HG03045 (cell line): ENCODE measurements around the gene ZNHIT2.

Source experiments
- ATAC-seq: cut with Tn5 transposase; IDR thresholded peaks from one replicate; pipeline ENCODE4 v1.9.1; 2021; ENCODE audit warnings: mild to moderate bottlenecking, moderate library complexity; ENCODE audit not compliant: unreplicated experiment

The ZNHIT2 gene

DNA sequence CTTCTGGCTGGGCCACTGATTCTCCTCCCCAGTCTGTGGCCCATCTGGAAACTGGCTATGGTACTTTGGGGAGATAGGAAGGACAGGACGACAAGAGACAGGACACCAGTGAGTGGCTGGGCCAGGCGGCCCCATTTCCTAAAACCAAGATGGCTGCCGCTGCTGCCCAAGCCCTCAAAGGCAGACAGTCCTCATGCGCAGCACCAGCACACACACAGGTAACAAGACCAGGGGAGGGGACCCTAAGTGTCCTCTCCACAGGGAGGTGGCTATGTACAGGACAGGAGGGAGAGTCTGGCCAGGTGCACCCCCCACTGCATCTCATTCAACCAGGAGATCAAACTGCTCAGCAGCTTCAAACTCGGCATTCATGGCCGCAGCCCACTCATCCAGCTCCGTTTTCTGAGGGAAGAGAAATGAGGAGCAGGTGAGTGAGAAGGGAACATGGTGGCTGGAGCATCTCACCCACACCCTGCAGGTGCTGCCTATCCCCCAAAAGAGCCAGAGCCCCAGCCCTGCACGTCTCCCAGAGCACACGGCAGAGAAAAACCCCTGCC is 38.6 kb downstream of the ZNHIT2 start:
- ATAC-seq, result no peak

DNA sequence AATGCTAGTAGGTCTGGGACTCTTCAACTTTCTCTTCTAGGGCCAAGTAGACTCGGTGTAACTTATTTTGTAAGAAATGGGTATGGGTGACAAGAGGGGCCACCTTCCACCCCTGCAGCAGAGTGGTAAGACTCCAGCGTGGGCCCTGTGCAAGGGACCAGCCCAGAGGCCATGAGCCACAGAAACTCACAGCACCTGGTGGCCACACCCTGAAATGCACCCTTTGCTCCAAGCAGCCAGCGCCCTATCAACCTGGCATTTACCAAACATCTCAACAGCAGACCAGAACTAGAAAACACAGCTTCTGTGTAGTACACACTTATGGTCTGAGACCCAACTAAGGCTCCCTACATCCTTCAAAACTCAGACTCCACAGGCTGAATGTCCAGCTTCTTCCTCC is 39.4 kb downstream of the ZNHIT2 start:
- ATAC-seq, result no peak

DNA sequence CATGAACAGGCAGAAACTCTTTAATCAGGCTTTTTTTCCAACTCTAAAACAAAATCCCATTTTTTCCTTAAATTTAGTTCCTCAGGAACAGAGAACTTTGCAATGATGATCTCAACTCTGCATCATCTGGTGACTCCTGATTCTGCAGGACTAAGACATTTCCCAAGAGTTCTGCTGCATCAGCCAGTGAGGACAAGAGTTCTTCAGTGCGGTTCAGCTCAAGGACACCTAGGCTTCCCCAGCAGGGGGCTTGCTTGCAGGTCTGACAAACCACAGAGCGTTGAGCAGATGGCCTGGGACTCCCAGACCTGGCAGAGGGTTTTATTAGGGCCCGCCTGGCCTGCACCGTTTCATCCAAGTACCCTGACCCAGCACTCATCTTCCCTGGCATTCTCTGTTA is 40.0 kb downstream of the ZNHIT2 start:
- no peak for ATAC-seq

DNA sequence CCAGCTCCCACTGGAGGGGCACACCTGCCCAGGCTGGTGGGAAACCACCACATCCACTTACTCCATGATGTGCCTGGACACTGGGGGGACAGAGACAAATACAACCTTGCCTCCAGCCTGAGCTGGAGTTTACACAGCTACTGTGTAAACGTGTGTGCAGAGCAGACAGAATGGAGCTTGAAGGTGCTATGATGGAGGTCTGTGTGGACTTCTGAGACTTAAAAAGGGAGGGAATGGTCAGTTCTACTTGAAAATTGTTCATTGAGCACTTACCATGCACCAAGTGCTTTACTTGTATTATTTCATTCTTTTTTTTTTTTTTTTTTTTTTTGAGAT is 44.9 kb downstream of the ZNHIT2 start:
- ATAC-seq, result no peak

DNA sequence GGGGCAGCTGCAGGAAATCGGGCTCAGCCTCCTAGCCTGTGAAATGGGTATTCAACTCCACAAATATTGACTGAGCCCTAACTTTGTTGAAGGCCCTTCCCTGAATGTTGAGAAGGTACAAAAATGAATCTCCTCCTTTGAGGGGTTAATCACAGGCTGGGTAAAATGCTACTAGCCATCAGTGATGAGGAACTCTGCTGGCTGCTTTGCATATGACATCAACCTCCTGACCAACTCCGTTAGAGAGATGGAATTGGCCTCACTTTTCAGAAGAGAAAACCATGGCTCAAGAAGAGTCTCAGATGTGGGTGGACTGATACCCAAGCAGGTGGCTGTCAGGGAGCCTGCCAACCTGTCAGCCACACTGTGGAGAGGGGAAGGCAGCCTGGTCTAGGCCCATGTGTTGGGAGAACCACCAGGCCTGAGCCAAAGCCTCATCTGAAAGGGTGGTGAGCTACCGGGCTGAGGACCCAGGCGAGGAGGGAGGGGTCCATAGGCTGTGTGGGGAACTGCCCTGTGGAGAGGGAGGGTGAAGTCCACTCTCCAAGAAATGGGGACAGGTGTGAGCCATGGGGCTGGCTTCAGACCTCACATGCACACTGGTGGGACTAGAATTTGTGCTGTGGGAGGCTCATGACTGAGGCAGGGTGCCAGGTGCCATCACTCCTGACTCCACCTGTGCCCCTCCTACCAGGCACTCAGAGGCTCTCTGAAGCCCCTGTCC is 45.4 kb downstream of the ZNHIT2 start:
- ATAC-seq, result no peak

DNA sequence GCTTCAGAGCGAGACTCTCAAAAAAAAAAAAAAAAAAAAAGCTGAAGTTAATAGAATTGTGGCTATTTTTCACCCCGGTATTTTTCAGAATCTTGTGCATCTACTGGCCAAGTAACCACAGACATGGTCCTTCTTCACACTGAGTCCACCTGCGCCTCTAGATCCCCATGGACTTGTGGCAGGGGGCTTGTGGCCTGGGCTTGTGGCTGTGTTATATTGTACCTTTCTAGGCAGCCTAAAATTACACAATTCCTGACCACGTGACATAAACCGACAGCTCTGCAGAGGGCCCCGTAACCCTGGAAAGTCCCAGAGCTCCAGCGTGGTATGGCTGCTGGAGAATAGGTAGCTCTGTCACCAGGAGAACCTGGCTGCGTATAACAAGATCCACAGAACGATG is 48.3 kb downstream of the ZNHIT2 start:
- ATAC-seq, result no peak

DNA sequence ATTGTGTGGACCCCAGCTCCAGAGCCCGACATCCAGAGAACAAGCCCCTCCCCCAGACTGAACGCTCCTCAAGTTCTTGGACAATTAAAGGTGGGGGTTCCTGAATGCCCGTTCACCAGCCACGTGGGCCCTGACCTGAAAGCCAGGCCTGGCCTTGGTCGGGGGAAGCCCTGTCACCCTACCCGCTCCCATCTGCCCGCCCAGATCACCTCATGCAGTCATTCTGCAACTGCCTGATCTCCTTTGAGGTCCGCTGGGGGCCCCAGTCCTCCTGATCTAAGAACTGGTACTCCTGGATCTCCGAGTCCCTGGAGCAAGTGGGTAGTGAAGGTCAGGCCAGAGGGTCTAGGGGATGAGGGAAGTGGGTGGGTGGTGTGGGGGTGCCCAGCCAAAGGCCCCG is 50.1 kb downstream of the ZNHIT2 start:
- ATAC-seq, result no peak

DNA sequence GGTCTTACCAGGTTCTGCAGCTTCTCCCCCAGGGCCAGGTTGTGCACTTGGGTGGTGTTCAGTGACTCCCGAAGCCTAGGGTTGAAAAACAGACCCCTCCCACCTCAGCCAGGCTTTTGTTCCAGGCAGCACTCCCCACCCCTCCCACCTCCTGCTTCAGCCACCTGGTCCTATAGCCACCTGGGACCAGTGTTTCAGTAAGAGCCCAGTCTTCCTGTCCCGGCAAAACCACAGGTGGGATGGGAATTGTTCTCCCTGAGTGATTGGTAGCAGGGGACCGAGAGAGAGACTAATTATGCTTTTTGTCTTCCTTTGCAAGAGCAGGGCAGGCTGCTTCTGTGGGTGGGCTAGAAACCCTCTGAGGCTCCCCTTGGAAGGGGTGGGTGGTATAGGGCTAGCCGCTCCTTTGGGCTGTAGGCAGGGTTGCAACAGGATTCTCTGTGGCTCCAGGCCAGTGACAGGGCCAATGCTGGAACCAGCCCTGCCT is 50.7 kb downstream of the ZNHIT2 start:
- no peak for ATAC-seq
